HG02938 (cell line): ENCODE measurements around the gene ACTN3.
"Not testable (repeated sequence)": the region's sequence is repeated elsewhere in the genome, so short reads cannot be mapped to it uniquely, and the experiment has no call there.

ENCODE experiments used
- ATAC-seq: cut with Tn5 transposase; IDR thresholded peaks from one replicate; pipeline ENCODE4 v1.9.1; 2021; ENCODE audit warnings: mild to moderate bottlenecking, moderate library complexity; ENCODE audit not compliant: unreplicated experiment

ACTN3 gene

GRCh38 chr11:66564538-66564937 is 17.8 kb downstream of the ACTN3 start:
- no peak for ATAC-seq

GRCh38 chr11:66564984-66565383 is 18.3 kb downstream of the ACTN3 start:
- no peak for ATAC-seq

GRCh38 chr11:66566221-66566620 is 19.5 kb downstream of the ACTN3 start:
- no peak for ATAC-seq

GRCh38 chr11:66567787-66568123 is 21.1 kb downstream of the ACTN3 start:
- no peak for ATAC-seq

GRCh38 chr11:66568124-66568916 is 21.6 kb downstream of the ACTN3 start, which contains the start of gene CTSF:
Gene CTSF (minus strand): TSS chr11:66568606. CDS start chr11:66568486, 120 bp downstream.
- no peak for ATAC-seq

- ATAC-seq: no peak
These were observed 22.4 kb downstream of the ACTN3 start for GRCh38 chr11:66569076-66569475.

- ATAC-seq: no peak
These were observed 23.6 kb downstream of the ACTN3 start for GRCh38 chr11:66570079-66570849.

GRCh38 chr11:66570850-66571180 is 24.1 kb downstream of the ACTN3 start:
- ATAC-seq: no peak

- ATAC-seq: no peak
These were observed 32.4 kb downstream of the ACTN3 start for GRCh38 chr11:66579017-66579606.

GRCh38 chr11:66580803-66581202 is 34.1 kb downstream of the ACTN3 start:
- no peak for ATAC-seq

GRCh38 chr11:66581261-66581660 is 34.6 kb downstream of the ACTN3 start:
- no peak for ATAC-seq

- ATAC-seq: not testable (repeated sequence)
These were observed 36.0 kb downstream of the ACTN3 start for GRCh38 chr11:66582565-66583147.

GRCh38 chr11:66585447-66585846 is 38.7 kb downstream of the ACTN3 start:
- ATAC-seq: not testable (repeated sequence)

- ATAC-seq: no peak
These were observed 39.4 kb downstream of the ACTN3 start for GRCh38 chr11:66586136-66586535.

GRCh38 chr11:66589315-66589714 is 42.6 kb downstream of the ACTN3 start:
- not testable (repeated sequence) for ATAC-seq

GRCh38 chr11:66589996-66590675 is 43.4 kb downstream of the ACTN3 start:
- no peak for ATAC-seq

- no peak for ATAC-seq
These were observed 44.5 kb downstream of the ACTN3 start for GRCh38 chr11:66591175-66591574.

- ATAC-seq: peak; percentile 79
These were observed 46.0 kb downstream of the ACTN3 start, which contains the start of the genes CCDC87 and CCS for GRCh38 chr11:66592457-66593302. Gene CCDC87 (minus strand): TSS chr11:66593063. CDS start chr11:66593015, 48 bp downstream. Gene CCS (plus strand): TSS chr11:66593185. CDS start chr11:66593262, 77 bp downstream.

GRCh38 chr11:66593303-66593635 is 46.6 kb downstream of the ACTN3 start:
- peak; percentile 10 for ATAC-seq

- ATAC-seq: no peak
These were observed 46.9 kb downstream of the ACTN3 start for GRCh38 chr11:66593650-66594049.
